Endodermal cell (in vitro differentiated cells): ENCODE data around the gene AMPH. TPM values are rescaled to one million over a fixed set of nuclear protein-coding genes. Genes with fewer than 3 reads are reported as not detected.

Source experiments
- DNase-seq: peaks from one replicate; pipeline ENCODE4 v3.0.0-alpha.2; 2017
- H3K27ac ChIP-seq: 2 replicates; pipeline ENCODE4 v1.5.1; 2013; ENCODE audit warnings: mild to moderate bottlenecking, low read depth, low read length, moderate library complexity
- H3K27me3 ChIP-seq: 2 replicates; pipeline ENCODE4 v1.6.1; 2013; ENCODE audit warnings: mild to moderate bottlenecking, low read length, moderate library complexity; ENCODE audit not compliant: insufficient read depth, control insufficient read depth, poor library complexity, severe bottlenecking
- H3K36me3 ChIP-seq: 2 replicates; pipeline ENCODE4 v1.7.0; 2013; ENCODE audit warnings: mild to moderate bottlenecking, low read length, moderate library complexity; ENCODE audit not compliant: control insufficient read depth, insufficient read depth
- H3K4me1 ChIP-seq: one replicate; pipeline ENCODE4 v1.7.0; 2013; ENCODE audit warnings: low read length; ENCODE audit not compliant: control insufficient read depth, insufficient read depth
- H3K4me3 ChIP-seq: 2 replicates; pipeline ENCODE4 v1.5.1; 2013; ENCODE audit warnings: mild to moderate bottlenecking, low read length, moderate library complexity
- H3K9ac ChIP-seq: 2 replicates; pipeline ENCODE4 v1.6.1; 2013; ENCODE audit warnings: mild to moderate bottlenecking, low read length, moderate library complexity; ENCODE audit not compliant: poor library complexity, severe bottlenecking; ENCODE audit errors: extremely low read depth
- H3K9me3 ChIP-seq: 2 replicates; pipeline ENCODE4 v1.6.1; 2013; ENCODE audit warnings: mild to moderate bottlenecking, low read length, moderate library complexity; ENCODE audit not compliant: control insufficient read depth
- H3K27ac Mint-ChIP-seq: 2 replicates; pipeline ENCODE4 v1.8.0; 2020; ENCODE audit warnings: mixed read lengths
- H3K27me3 Mint-ChIP-seq: 2 replicates; pipeline ENCODE4 v1.8.0; 2021; ENCODE audit warnings: mild to moderate bottlenecking, mixed read lengths; ENCODE audit not compliant: insufficient read depth
- H3K36me3 Mint-ChIP-seq: 2 replicates; pipeline ENCODE4 v1.8.0; 2020; ENCODE audit warnings: low read depth, mixed read lengths
- H3K4me1 Mint-ChIP-seq: 2 replicates; pipeline ENCODE4 v1.8.0; 2020; ENCODE audit warnings: mixed read lengths
- H3K4me3 Mint-ChIP-seq: 2 replicates; pipeline ENCODE4 v1.8.0; 2020; ENCODE audit warnings: mild to moderate bottlenecking, moderate library complexity, mixed read lengths
- H3K9me3 Mint-ChIP-seq: 2 replicates; pipeline ENCODE4 v1.8.0; 2020; ENCODE audit warnings: mild to moderate bottlenecking, mixed read lengths
- CTCF ChIP-seq: fragments of 200-600 bp; sonication (generic); conservative IDR thresholded peaks from 2 replicates; pipeline ENCODE4 v1.5.0; 2021; ENCODE audit warnings: antibody characterized with exemption, mild to moderate bottlenecking
- WGBS, 2 experiments: methylation state at CpG; one replicate each; pipeline versions ENCODE4 v1.1.5 to v1.1.7; 2013; ENCODE audit warnings: missing lambda C conversion rate in 2 of 2, mixed read lengths in 1 of 2; ENCODE audit not compliant: insufficient coverage in 1 of 2, insufficient read length in 1 of 2; 5-methylcytosine and 5-hydroxymethylcytosine counted together
- total RNA-seq, 2 donors: library from RNA; stranded (reverse); fragmentation: NEBNext Ultra II Directional in 1 of 2; extraction: Animal tissue kit (Norgen Biotek cat#: 25700) in 1 of 2; gene quantifications; 2 replicates in 1 of 2; 3 replicates in 1 of 2; pipeline ENCODE4 v1.2.1, GENCODE V29; 2021

AMPH gene
- total RNA-seq, 2 donors from 2014 or later = 3.5 to 5.5 TPM

- no peak for DNase-seq
- Mint-ChIP-seq H3K27me3 (no peaks in the 10 kb centered on the region), H3K4me1 (no peaks in the 10 kb centered on the region), H3K4me3 (no peak overlapping the region), H3K9me3 (peaks cover 4% of the 10 kb centered on the region), H3K36me3 (no peaks in the 10 kb centered on the region), H3K27ac (no peak overlapping the region)
- no peaks in the 10 kb centered on the region for H3K4me1 ChIP-seq
- 92 to 93% methylated on average over 2 of the region's 2 CpGs for WGBS, 2 experiments
- no peaks in the 10 kb centered on the region for H3K9me3 ChIP-seq
- no peaks in the 10 kb centered on the region for H3K36me3 ChIP-seq
- no peak for TF ChIP-seq CTCF
- no peak overlapping the region for H3K9ac ChIP-seq
- H3K4me3 ChIP-seq = no peak overlapping the region
- no peaks in the 10 kb centered on the region for H3K27me3 ChIP-seq
- H3K27ac ChIP-seq = no peak overlapping the region
These were observed 149.8 kb downstream of the AMPH start for GRCh38 chr7:38481401-38481800.

- no peak for DNase-seq
- no peaks in the 10 kb centered on the region for H3K27me3 ChIP-seq
- 79 to 85% methylated on average over 3 of the region's 3 CpGs for WGBS, 2 experiments
- no peaks in the 10 kb centered on the region for H3K27me3 Mint-ChIP-seq
- no peaks in the 10 kb centered on the region for H3K36me3 ChIP-seq
- no peaks in the 10 kb centered on the region for H3K4me1 Mint-ChIP-seq
- H3K27ac ChIP-seq = no peak overlapping the region
- H3K4me1 ChIP-seq = no peaks in the 10 kb centered on the region
- no peak for TF ChIP-seq CTCF
- H3K4me3 Mint-ChIP-seq = no peak overlapping the region
- H3K9me3 Mint-ChIP-seq = peaks cover under 1% of the 10 kb centered on the region
- H3K4me3 ChIP-seq = no peak overlapping the region
- no peak overlapping the region for H3K27ac Mint-ChIP-seq
- H3K9me3 ChIP-seq = no peaks in the 10 kb centered on the region
- no peak overlapping the region for H3K9ac ChIP-seq
- no peaks in the 10 kb centered on the region for H3K36me3 Mint-ChIP-seq
These were observed 152.8 kb downstream of the AMPH start for GRCh38 chr7:38478404-38478803.

- Mint-ChIP-seq H3K4me3 (no peak overlapping the region), H3K9me3 (no peaks in the 10 kb centered on the region), H3K4me1 (no peaks in the 10 kb centered on the region), H3K27ac (no peak overlapping the region), H3K27me3 (no peaks in the 10 kb centered on the region), H3K36me3 (no peaks in the 10 kb centered on the region)
- no peak for TF ChIP-seq CTCF
- Histone ChIP-seq H3K9me3 (no peaks in the 10 kb centered on the region), H3K4me1 (no peaks in the 10 kb centered on the region), H3K9ac (no peak overlapping the region), H3K27ac (no peak overlapping the region), H3K36me3 (no peaks in the 10 kb centered on the region), H3K4me3 (no peak overlapping the region), H3K27me3 (no peaks in the 10 kb centered on the region)
- WGBS, 2 experiments = 88% methylated on average over 1 of the region's 1 CpG; no CpG with 5 or more reads in 1 of the 2 experiments
- no peak for DNase-seq
These were observed 153.8 kb downstream of the AMPH start for GRCh38 chr7:38477333-38477732.
